HG03457 (cell line): ENCODE results near the gene TMEM176B.

ENCODE experiments used
- ATAC-seq: cut with Tn5 transposase; IDR thresholded peaks from one replicate; pipeline ENCODE4 v1.9.1; 2021; ENCODE audit warnings: moderate number of reproducible peaks; ENCODE audit not compliant: unreplicated experiment

Gene TMEM176B

GRCh38 chr7:150754951-150755350 is 45.2 kb downstream of the TMEM176B start:
- no peak for ATAC-seq

- no peak for ATAC-seq
Measured at GRCh38 chr7:150753826-150754603, 46.1 kb downstream of the TMEM176B start.

- ATAC-seq: no peak
Measured at GRCh38 chr7:150753239-150753638, 46.9 kb downstream of the TMEM176B start.

- ATAC-seq: no peak
Measured at GRCh38 chr7:150751702-150752101, 48.5 kb downstream of the TMEM176B start.

GRCh38 chr7:150748376-150748775 is 51.8 kb downstream of the TMEM176B start:
- ATAC-seq: no peak

GRCh38 chr7:150746921-150747320 is 53.2 kb downstream of the TMEM176B start:
- ATAC-seq: no peak

- ATAC-seq: no peak
Measured at GRCh38 chr7:150745876-150746275, 54.3 kb downstream of the TMEM176B start.

- ATAC-seq: no peak
Measured at GRCh38 chr7:150745086-150745485, 55.1 kb downstream of the TMEM176B start.

GRCh38 chr7:150744041-150744656 is 56.0 kb downstream of the TMEM176B start:
- ATAC-seq: no peak

- ATAC-seq: no peak
Measured at GRCh38 chr7:150742286-150742968, 57.7 kb downstream of the TMEM176B start.
